K562 (cell line): ENCODE results near the gene DDIT3. TPM values are rescaled to one million over a fixed set of nuclear protein-coding genes. Genes with fewer than 3 reads are reported as not detected.

Experiments used
- AFF4 ChIP-seq: sonication (generic); formaldehyde crosslinking; IDR thresholded peaks from 2 replicates; pipeline ENCODE4 v1.8.0; 2023; ENCODE audit warnings: mild to moderate bottlenecking, missing genetic modification reagents
- ERF ChIP-seq: fragments of 450-650 bp; formaldehyde crosslinking; IDR thresholded peaks from 2 replicates; pipeline ENCODE4 v1.4.0; 2020; ENCODE audit warnings: mild to moderate bottlenecking, mixed read lengths
- FOXJ2 ChIP-seq: fragments of 200-800 bp; sonication (Bioruptor generic); IDR thresholded peaks from 2 replicates; pipeline ENCODE4 v1.6.1; 2016; ENCODE audit warnings: missing genetic modification characterization, missing compliant biosample characterization
- HDAC3 ChIP-seq: fragments of 450-650 bp; IDR thresholded peaks from 2 replicates; pipeline ENCODE4 v1.6.1; 2018; ENCODE audit warnings: borderline replicate concordance, mild to moderate bottlenecking, moderate library complexity; ENCODE audit not compliant: partially characterized antibody
- KDM5B ChIP-seq: fragments of 200-600 bp; sonication (generic); IDR thresholded peaks from 2 replicates; pipeline ENCODE4 v1.6.1; 2012; ENCODE audit warnings: low read depth, mild to moderate bottlenecking, moderate library complexity, low read length, control low read depth, inconsistent platforms; ENCODE audit not compliant: insufficient replicate concordance
- MED1 ChIP-seq: sonication (generic); formaldehyde crosslinking; IDR thresholded peaks from 2 replicates; pipeline ENCODE4 v1.8.1; 2023; ENCODE audit warnings: missing genetic modification reagents, borderline replicate concordance
- NFE2L1 ChIP-seq: fragments of 450-650 bp; IDR thresholded peaks from 2 replicates; pipeline ENCODE4 v1.6.1; 2016; ENCODE audit warnings: missing genetic modification characterization, low read depth, mild to moderate bottlenecking, missing compliant biosample characterization, moderate library complexity, borderline replicate concordance
- RBM14 ChIP-seq: fragments of 200-400 bp; formaldehyde crosslinking; IDR thresholded peaks from 2 replicates; pipeline ENCODE4 v1.6.1; 2018; ENCODE audit warnings: low read depth, mild to moderate bottlenecking, low read length, moderate library complexity, borderline replicate concordance; ENCODE audit not compliant: insufficient read depth
- SMAD2 ChIP-seq: fragments of 150-350 bp; IDR thresholded peaks from 2 replicates; pipeline ENCODE4 v1.6.1; 2014; ENCODE audit warnings: low read depth, mild to moderate bottlenecking, low read length
- TRIM25 ChIP-seq: fragments of 450-650 bp; IDR thresholded peaks from 2 replicates; pipeline ENCODE4 v1.7.0; 2016; ENCODE audit warnings: borderline replicate concordance
- ZNF318 ChIP-seq, 2 experiments: fragments of 450-650 bp; IDR thresholded peaks; 2 replicates each; pipeline ENCODE4 v1.6.1; 2016; ENCODE audit warnings: mild to moderate bottlenecking in 2 of 2, borderline replicate concordance in 1 of 2, low read depth in 1 of 2, moderate library complexity in 1 of 2
- ZNF589 ChIP-seq: fragments of 200-800 bp; sonication (Bioruptor generic); IDR thresholded peaks from 2 replicates; pipeline ENCODE4 v1.6.1; 2016; ENCODE audit warnings: low read depth, missing genetic modification characterization, missing compliant biosample characterization
- ZNF780A ChIP-seq: fragments of 250-450 bp; sonication (Bioruptor Pico); IDR thresholded peaks from 2 replicates; pipeline ENCODE4 v1.5.0; 2021; ENCODE audit warnings: mild to moderate bottlenecking
- polyA plus RNA-seq, 8 experiments: library from polyadenylated mRNA; depleted of rRNA in 4 of 8; stranded (reverse) in 5 of 8; unstranded in 3 of 8; fragments of >200 nt; fragmentation: Nextera tagmentation in 2 of 8; fragmentation: Illumina TruSeq in 1 of 8; extraction: Ambion mirVana in 2 of 8; extraction: Trizol in 1 of 8; gene quantifications; 2 replicates each; pipeline versions ENCODE4 v1.2.1 to v1.2.3, GENCODE V29; 2011 to 2014; ENCODE audit warnings: inconsistent platforms in 1 of 8, missing spikeins in 1 of 8
- total RNA-seq, 7 experiments: library from RNA; depleted of rRNA in 6 of 7; stranded (reverse); fragments of >200 nt in 6 of 7; fragmentation: Illumina TruSeq in 2 of 7; extraction: Trizol in 2 of 7; gene quantifications; 2 replicates each; pipeline versions ENCODE4 v1.2.1 to v1.2.3, GENCODE V29; 2011 to 2021; ENCODE audit warnings: low replicate concordance in 1 of 7

DDIT3 gene
- total and polyA plus RNA-seq, 9 of the 15 experiments (the other 6 are each of a cell fraction or from before 2014, with no cell fraction given), result 59.1 to 272 (median 89.9) TPM

- TF ChIP-seq SMAD2, result no peak
- no peak for TF ChIP-seq ZNF780A (CRISPR knock-in tag)
- no peak for TF ChIP-seq HDAC3
- no peak for TF ChIP-seq NFE2L1 (tag)
- TF ChIP-seq TRIM25, result no peak
- no peak for TF ChIP-seq FOXJ2 (tag)
- TF ChIP-seq AFF4, result no peak
- TF ChIP-seq RBM14, result no peak
- no peak for TF ChIP-seq ZNF589 (CRISPR knock-in tag)
- no peak for TF ChIP-seq ERF (CRISPR knock-in tag)
- TF ChIP-seq KDM5B, result no peak
- no peak for TF ChIP-seq MED1 (CRISPR knock-in tag)
- TF ChIP-seq ZNF318 (IDR thresholded peaks at IDR 0.05; ENCODE audit: borderline replicate concordance in 1 of 2, low read depth in 1 of 2), result peak in 1 of 2 experiments; percentile 93; a peak in 1 of 4 replicates
Observed at GRCh38 chr12:57515408-57515933, 4.8 kb downstream of the DDIT3 start (continued).
